Measurements from ENCODE around the gene TLR2. TPM values are rescaled to one million over a fixed set of nuclear protein-coding genes. Genes with fewer than 3 reads are reported as not detected.

The TLR2 gene
- total and polyA plus RNA-seq, 2 experiments from 2014 or later: 0.63 to 1.2 TPM

- ATAC-seq (no peak), DNase-seq (ENCODE audit: low spot score) (no peak)
- Mint-ChIP-seq H3K4me3 (no peak overlapping the region), H3K9me3 (no peaks in the 10 kb centered on the region), H3K36me3 (ENCODE audit: low read depth) (no peaks in the 10 kb centered on the region), H3K27me3 (ENCODE audit: insufficient read depth, low read depth, poor library complexity) (peaks cover 3% of the 10 kb centered on the region), H3K4me1 (peaks cover 6% of the 10 kb centered on the region; the same call in 2 of the 3 replicates), H3K27ac (no peak overlapping the region)
- H3K27ac ChIP-seq (ENCODE audit: low read depth): no peak overlapping the region
- no peaks in the 10 kb centered on the region for H3K9me2 ChIP-seq (ENCODE audit: insufficient read depth)
- no peaks in the 10 kb centered on the region for H4K20me1 ChIP-seq (replicated peaks; ENCODE audit: insufficient read depth)
- H3K4me1 ChIP-seq (ENCODE audit: insufficient read depth): peaks cover 10% of the 10 kb centered on the region
- H3K4me3 ChIP-seq: no peak overlapping the region
- no peak overlapping the region for H2AFZ ChIP-seq
- H3K4me2 ChIP-seq: no peak overlapping the region
- H3K36me3 ChIP-seq (ENCODE audit: insufficient read depth): no peaks in the 10 kb centered on the region
- H3F3A ChIP-seq (replicated peaks; ENCODE audit: low read depth): no peaks in the 10 kb centered on the region
- no peak for TF ChIP-seq JUNB (IDR thresholded peaks at IDR 0.05; ENCODE audit: unreplicated experiment)
- TF ChIP-seq ZNF462 (CRISPR knock-in tag; IDR thresholded peaks at IDR 0.05): no peak
- no peak for TF ChIP-seq ZNF114 (CRISPR knock-in tag; IDR thresholded peaks at IDR 0.05)
- TF ChIP-seq REST (IDR thresholded peaks at IDR 0.05; ENCODE audit: unreplicated experiment): no peak
- no peak for TF ChIP-seq CREB1 (CRISPR knock-in tag; IDR thresholded peaks at IDR 0.05; ENCODE audit: low read depth)
- TF ChIP-seq CTCF (conservative IDR thresholded peaks at IDR 0.05; ENCODE audit: low read depth in 2 of 2): no peak
- no peak for TF ChIP-seq EZH2phosphoT487 (IDR thresholded peaks at IDR 0.05; ENCODE audit: unreplicated experiment)
- TF ChIP-seq EZH2 (IDR thresholded peaks at IDR 0.05; ENCODE audit: low read depth, unreplicated experiment): no peak
- no peak for TF ChIP-seq NANOG (IDR thresholded peaks at IDR 0.05; ENCODE audit: borderline replicate concordance)
- TF ChIP-seq POLR2AphosphoS5 (IDR thresholded peaks at IDR 0.05; ENCODE audit: low read depth): no peak
- no peak for TF ChIP-seq ETS1 (IDR thresholded peaks at IDR 0.05)
- TF ChIP-seq ZNF331 (CRISPR knock-in tag; IDR thresholded peaks at IDR 0.05; ENCODE audit: low read depth): no peak
- TF ChIP-seq STAT1 (IDR thresholded peaks at IDR 0.05; ENCODE audit: unreplicated experiment): no peak
- no peaks in the 10 kb centered on the region for H3K27me3 ChIP-seq (ENCODE audit: insufficient read depth)
- no peaks in the 10 kb centered on the region for H3K79me2 ChIP-seq (replicated peaks; ENCODE audit: insufficient read depth)
Observed at GRCh38 chr4:153728151-153728550, 44.1 kb downstream of the TLR2 start.

Data from GM23338 (cell line).